Measurements from ENCODE around the gene DENND2D.

DNA sequence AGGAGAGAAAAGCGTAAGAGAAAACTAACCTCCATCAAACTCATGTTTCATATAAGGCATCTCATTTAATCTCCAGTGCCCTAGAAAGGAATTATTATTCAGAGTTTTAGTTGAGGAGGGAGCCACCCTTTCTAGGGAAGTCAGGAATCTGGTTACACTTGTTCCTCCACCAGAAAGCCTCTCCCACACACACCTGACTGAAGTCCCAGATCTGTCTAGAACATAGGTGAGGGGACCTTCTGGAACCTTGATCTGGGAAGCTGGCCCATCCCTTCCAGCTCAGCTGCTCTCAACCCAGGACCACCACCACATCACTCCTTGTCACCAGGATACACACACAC lies 1.9 kb upstream of the DENND2D start:
- TF ChIP-seq, protein P1, sequence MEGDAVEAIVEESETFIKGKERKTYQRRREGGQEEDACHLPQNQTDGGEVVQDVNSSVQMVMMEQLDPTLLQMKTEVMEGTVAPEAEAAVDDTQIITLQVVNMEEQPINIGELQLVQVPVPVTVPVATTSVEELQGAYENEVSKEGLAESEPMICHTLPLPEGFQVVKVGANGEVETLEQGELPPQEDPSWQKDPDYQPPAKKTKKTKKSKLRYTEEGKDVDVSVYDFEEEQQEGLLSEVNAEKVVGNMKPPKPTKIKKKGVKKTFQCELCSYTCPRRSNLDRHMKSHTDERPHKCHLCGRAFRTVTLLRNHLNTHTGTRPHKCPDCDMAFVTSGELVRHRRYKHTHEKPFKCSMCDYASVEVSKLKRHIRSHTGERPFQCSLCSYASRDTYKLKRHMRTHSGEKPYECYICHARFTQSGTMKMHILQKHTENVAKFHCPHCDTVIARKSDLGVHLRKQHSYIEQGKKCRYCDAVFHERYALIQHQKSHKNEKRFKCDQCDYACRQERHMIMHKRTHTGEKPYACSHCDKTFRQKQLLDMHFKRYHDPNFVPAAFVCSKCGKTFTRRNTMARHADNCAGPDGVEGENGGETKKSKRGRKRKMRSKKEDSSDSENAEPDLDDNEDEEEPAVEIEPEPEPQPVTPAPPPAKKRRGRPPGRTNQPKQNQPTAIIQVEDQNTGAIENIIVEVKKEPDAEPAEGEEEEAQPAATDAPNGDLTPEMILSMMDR (IDR thresholded peaks at IDR 0.05): no peak
- TF ChIP-seq POLR2AphosphoS5 (IDR thresholded peaks at IDR 0.05): peak; percentile 64
